Measurements from ENCODE around the gene VWDE.

Gene VWDE

DNA sequence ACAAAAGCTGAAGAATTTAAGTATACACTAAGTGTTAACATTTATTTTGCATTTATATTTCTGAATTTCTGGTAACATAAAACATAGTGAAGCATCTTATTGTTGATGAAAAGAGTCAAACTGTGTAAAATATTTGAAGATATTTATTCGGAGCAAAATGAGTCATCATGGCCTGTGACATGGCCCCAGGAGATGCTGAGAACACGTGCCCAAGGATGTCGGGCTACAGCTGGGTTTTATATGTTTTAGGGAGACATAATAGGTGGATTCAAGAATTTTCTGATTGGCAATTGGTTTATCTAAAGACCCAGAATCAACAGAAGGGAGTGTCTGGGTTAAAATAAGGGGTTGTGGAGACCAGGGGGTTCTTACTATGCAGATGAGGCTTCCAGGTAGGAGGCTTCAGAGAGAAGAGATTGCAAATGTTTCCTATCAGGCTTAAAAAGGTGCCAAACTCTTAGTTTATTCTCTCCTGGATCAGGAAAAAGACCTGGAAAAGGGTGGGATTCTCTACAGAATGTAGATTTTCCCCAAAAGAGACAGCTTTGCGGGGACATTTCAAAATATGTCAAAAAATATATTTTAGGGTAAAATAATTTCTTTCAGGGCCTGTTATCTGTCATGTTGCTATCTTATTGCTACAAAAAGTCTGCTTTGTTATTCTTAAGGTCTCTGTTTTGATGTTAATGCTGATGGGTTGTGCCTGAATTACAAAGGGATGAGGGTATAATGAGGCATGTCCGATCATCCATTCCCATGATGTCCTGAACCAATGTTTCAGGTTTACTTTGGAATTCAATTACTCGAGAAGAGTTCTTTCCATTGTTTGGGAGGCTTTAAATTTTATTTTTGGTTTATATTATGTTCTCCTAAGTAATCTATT lies 74.5 kb downstream of the VWDE start:
- no peak for DNase-seq (ENCODE audit: low read depth in 1 of 2, low spot score in 1 of 2)

DNA sequence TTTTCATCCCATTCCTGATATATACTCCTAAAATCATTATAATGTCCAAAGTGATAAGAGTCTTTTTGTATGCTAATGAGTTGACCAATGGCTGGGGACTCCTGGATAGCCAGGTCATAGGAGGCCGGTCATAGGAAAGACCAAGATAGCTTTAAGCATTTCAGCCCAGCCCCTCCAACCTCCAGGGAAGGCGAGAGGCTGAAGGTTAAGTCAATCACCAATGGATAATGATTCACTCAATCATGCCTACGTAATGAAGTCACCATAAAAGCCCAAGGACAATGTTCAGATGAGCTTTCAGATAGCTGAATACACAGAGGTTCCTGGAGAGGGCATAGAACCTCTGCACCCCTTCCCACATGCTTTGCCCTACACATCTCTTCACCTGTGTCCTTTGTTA lies 75.7 kb downstream of the VWDE start:
- no peak for DNase-seq (ENCODE audit: low read depth in 1 of 2, low spot score in 1 of 2)

DNA sequence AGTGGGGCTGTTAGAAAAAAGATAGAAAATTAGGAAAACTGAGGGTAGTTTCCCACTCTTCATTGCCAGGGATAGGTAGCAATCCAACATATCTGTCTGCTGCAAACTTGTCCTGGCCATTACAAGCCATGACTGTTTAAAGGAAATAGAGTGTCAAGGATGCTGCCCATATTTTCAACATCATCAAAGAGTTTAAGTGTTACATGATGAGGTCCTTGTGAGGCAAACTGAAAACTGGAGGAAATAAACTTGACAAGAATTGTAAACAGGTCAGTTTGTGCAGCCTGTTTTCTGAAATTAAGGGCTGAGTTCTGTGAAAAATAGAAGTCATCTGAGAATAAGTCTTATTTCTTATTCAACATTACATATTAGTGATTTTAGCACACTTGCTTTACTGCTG lies 78.0 kb downstream of the VWDE start:
- DNase-seq (ENCODE audit: low read depth in 1 of 2, low spot score in 1 of 2) = no peak

DNA sequence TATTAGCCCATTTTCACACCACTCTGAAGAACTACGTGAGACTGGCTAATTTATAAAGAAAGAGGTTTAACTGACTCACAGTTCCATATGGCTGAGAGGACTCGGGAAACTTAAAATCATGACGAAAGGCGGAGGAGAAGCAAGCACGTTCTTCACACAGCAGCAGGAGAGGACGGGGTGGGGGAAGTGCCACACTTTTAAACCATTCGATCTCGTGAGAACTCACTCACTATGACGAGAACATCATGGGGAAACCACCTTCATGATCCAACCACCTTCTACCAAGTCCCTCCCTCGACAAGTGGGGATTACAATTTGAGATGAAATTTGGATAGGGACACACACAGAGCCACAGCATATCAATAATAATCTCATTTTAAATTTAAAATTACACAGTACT lies 80.2 kb downstream of the VWDE start:
- no peak for DNase-seq (ENCODE audit: low read depth in 1 of 2, low spot score in 1 of 2)

DNA sequence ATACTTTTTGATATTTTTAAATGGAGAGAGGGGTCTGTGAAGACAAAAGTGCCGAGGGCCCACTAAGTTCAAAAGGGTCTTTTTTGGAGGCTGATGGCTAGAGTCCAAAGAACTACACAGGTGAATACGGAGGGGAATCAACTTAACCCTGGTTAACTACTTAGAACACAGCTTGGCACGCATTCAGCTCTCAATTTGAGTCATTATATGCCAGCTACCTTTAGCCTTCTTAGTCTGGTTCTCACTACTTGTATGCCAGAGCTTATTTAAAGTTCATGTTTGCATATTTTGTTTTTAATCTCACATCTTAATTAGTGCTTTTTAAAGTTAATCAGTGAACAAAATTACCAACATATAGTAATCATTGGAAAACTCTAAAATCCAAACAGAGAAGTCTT lies 80.8 kb downstream of the VWDE start:
- DNase-seq (ENCODE audit: low read depth in 1 of 2, low spot score in 1 of 2) = no peak

DNA sequence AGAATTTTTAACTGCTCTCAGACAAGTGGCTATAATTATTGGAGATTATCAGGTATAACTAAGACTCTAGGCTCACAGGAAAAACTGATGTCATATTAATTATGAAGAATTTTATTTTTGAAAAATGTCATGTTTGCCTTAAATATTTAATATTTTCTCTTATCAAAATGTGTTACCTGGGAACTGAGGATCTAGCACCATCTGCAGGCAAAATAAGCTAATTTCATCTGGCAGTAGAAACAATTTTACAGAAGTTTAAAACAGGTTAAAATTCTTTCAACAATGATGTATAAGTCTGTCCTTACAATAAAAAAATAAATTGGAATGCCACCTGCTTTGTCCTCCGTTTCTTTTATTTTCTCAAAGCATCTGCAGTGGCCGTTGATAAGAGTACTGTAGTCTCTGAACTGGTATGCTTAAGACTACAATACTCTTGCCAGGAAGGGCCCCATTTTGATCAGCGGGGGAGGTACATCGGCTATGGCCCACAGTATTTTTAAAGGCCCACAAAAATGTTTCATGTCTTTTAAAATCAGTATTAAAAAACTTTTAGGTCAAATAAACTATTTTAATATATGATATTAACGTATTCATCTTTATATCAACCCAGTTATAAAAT lies 81.3 kb downstream of the VWDE start:
- DNase-seq (ENCODE audit: low read depth in 1 of 2, low spot score in 1 of 2) = no peak

DNA sequence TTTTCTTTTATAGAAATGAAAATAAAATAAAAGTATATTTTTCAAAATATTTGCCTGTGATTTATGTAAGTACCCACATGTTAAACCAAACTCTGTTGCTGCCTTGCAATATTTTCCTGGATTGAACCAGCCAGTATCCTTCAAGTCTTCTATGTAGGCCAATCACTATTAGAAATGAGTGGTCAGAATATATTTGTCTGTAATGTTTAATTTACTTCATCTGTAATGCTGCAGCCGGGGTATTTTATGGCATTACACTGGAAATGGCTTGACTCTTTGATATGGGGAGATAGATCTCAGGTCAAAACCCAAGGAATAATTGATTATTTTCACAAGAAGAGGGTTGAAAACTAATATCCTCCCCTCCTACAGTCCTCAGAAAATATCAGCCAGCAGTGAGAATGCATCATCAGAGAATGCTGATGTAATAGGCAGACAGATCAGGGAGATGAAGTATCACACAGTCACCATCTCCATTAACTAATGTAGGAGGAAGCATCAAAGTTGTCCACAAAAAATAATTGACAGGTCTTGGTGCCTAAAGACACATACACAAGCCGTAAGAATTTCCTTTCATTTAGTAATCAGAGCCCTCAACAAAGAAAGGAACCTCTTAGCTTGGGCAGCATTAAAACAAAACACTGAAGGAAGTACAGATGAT lies 82.5 kb downstream of the VWDE start:
- no peak for DNase-seq (ENCODE audit: low read depth in 1 of 2, low spot score in 1 of 2)

DNA sequence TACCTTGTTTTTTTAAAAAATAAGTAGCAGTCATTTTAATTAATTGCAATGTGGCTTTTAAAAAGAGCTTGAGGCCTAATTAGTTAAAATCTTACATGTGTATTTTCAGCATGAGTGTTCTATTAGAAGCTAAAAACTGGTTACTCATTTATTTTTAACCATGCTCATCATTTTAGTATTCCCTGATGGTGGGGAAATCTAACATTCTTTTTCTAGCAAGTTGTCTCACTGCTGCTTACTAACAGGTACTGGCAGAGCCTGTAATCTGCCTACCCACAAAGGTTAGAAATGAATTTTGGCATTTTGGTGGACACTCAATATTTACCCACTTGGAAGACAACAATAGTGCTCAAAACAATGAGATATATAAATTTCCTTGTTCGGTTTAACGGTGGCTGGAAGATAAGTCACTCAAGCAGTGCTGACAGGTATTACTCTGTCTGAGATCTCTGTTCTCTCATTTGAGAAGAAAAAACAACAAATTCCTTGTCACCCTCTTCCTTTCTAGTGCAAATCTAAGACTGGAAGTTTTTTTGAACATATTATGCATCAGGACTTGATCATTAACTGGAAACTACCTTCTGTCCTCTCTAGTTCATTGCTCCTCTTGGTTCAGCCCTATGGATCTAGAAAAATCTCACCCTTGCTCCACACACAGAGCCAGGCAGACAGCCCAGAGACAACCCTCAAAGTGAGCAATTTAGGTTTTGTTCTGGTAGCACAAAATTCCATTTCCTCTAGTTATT lies 83.3 kb downstream of the VWDE start:
- no peak for DNase-seq (ENCODE audit: low read depth in 1 of 2, low spot score in 1 of 2)

DNA sequence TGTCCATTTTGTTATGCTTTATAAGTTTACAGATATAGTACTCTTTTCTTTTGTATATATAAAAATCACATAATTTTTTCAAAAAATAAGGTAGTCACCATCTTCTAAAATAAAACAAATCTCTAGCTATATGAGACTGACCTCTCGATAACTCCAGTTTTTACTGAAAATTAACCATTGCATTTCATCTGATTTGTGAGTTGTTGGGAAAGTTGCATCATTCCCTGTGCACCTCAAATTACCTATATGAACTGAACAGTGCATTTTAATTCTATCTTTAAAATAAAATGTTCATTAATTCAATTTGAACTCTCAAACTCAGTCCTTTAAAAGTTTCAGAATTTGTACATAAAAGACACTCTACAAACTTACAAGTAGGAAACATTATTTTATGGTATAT lies 86.0 kb downstream of the VWDE start:
- no peak for DNase-seq (ENCODE audit: low read depth in 1 of 2, low spot score in 1 of 2)

DNA sequence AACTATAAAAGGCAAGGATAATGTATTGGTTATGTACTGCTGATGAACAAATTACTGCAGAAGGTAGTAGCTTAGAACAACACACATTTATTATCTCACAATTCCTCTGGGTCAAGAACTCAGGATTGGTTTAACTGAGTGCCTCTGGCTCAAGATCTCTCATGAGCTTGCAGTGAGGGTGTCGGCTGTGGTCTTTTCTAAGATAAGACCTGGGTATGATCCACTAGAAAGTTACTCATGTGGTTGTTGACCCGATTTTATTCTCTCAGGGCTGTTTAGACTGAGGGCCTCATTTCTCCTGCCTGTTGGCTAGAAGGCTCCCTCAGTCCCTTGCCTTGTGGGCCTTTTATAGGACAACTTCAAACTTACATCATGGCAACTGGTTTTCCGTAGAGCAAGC lies 86.7 kb downstream of the VWDE start:
- DNase-seq (ENCODE audit: low read depth in 1 of 2, low spot score in 1 of 2) = no peak

DNA sequence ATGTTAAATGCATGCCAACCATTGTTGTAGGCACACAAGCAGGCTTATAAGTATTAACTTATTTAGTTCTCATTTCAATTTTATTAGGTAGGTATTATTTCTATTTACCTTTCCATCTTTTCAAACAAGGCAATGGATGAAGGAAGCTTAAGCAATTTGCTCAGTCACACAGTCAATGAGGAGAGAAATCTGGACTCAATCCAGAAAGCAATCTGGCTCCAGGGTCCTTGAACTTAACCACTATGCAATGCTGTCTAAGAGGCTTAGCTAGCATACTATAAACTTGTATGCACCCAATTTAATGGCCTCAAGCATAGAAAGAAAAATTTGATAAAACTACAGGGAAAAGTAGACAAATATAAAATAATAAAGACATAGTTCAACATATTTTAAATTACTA lies 88.6 kb downstream of the VWDE start:
- DNase-seq (ENCODE audit: low read depth in 1 of 2, low spot score in 1 of 2) = no peak

DNA sequence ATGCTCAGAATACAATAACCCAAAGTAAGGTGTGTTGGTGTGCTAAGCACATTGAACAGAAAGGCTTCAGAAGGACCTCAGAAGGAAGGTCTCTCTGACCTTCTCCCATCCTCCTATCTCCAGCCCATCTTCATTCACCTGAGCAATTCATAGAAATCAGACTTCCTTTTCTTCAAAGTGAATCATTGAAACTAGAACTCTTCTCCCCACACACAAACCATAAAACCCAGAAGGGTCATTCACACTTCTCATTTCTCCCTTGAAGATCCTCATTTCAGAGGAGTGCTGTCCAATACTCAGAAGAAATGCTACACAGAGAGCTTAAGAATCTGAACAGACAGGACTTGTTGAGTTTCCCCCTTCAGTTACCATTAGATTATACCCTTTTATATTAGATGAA lies 89.5 kb downstream of the VWDE start:
- DNase-seq (ENCODE audit: low read depth in 1 of 2, low spot score in 1 of 2) = no peak

DNA sequence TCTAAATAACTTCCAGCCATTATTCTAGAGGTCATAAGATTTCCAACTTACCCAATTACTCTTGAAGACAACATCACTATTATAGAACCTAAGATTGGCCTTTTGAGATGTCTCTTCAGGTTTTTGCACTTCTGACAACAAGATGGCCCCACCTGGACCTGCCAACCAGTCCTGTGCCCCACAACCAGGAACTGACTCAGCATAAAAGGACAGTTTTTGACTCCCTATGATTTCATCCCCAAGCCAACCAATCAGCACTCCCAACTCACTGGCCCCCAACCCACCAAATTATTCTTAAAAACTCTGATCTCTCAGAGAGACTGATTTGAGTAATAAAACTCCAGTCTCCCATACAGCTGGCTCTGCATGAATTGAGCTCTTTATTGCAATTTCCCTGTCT lies 98.2 kb downstream of the VWDE start:
- no peak for DNase-seq (ENCODE audit: low read depth in 1 of 2, low spot score in 1 of 2)

DNA sequence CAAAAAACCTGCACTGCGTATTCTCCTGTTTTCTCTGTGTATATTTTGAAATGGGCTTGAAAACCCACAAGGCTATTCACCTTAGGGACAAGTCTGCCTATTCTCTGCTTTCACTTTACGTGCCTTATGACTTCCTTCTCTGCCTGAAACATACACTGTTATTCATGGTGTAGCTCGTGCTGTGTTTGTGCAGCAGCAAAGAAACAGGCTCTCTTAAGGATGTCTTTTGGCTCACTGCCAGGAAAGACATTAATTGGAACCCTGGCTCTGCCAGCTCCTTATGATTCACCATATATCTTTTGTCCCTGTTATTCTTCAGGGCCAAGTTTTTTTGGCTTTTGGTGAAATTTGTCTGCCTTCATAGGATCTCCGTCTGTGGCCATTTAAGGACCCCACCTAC lies 100.2 kb downstream of the VWDE start:
- DNase-seq (ENCODE audit: low read depth in 1 of 2, low spot score in 1 of 2) = no peak

DNA sequence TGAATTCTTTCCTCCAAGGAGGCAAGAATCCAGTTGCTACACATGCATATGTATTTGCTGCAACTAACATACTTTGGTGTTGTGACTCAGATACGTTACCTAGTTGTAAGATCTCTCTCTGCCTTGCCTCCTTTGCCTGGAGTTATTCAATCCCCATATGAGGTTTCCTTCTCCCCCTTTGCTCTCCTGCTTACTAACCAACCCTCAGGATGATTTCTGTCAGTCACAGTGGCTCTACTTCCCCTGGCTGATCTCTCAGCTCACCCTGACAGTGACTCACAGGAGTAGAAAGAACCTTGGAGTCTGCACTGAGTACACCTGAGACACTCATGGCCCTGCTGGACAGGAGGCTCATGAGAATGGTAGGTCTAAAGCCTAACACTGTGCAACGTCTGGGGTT lies 100.6 kb downstream of the VWDE start:
- no peak for DNase-seq (ENCODE audit: low read depth in 1 of 2, low spot score in 1 of 2)

DNA sequence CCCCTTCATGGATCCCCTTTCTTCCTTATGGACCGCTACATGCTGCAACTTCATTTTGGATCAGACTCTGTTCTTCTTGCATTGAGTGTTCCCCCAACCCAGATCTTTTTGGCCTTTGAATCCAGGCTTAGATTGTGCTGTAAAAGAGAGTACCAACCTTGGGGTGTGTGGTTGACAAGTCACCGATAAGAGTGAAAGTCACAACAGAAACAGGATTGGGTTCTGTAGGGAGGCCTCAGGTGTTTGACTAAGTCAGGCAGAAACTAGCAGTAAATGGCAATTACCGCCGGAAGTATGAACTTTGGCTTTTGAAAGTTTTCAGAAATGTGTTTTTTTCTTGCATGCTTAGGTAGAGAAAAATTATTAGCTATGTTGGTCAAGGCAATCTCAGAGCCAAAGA lies 103.2 kb downstream of the VWDE start:
- DNase-seq (ENCODE audit: low read depth in 1 of 2, low spot score in 1 of 2) = no peak

DNA sequence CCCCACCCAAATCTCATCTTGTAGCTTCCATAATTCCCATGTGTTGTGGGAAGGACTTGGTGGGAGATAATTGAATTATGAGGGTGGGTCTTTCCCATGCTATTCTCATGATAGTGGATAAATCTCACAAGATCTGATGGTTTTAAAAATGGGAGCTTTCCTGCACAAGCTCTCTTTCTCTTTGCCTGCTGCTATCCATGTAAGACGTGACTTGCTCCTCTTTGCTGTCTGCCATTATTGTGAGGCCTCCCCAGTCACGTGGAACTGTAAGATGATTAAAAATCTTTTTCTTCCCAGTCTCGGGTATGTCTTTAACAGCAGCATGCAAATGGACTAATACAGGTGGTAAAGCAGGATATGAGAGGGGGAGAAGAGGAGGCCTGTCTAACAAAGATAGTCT lies 104.3 kb downstream of the VWDE start:
- no peak for DNase-seq (ENCODE audit: low read depth in 1 of 2, low spot score in 1 of 2)

DNA sequence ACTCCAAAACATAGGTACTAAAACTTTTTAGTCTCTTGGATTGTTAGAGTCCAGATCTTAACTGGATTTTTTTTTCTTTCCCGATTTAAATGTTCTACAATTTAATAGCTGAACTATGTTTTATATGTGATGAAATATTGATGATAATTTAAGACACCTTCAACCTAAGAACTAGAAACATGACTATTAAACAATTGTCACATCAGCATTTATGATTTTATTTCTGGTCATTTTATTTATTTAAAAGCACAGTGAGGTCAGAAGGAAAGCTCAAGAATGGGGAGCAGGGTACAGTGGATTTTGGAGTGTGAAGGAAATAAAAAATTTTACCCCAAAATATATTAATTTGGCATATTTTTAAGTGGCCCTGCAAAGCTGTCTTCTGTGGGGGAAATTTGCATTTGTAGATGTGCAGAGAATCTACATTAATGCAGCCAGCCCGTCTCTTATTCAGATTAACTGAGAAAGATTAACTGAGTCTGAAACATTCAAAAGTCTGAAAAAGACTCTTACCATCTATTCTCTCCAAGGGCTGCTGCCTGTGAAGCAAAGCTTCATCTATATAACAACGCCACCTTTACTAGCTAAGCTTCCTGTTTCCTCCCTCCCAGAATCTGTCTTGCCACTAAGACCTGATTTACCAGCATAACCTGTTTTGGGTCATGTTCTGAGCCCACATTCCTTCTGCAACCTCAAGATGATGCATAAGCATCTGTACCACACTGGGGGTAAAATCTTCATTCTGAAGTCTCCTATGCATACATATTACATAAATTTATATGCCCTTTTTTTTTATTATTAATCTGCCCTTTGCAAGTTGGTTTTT lies 106.2 kb downstream of the VWDE start:
- DNase-seq (ENCODE audit: low read depth in 1 of 2, low spot score in 1 of 2) = no peak

DNA sequence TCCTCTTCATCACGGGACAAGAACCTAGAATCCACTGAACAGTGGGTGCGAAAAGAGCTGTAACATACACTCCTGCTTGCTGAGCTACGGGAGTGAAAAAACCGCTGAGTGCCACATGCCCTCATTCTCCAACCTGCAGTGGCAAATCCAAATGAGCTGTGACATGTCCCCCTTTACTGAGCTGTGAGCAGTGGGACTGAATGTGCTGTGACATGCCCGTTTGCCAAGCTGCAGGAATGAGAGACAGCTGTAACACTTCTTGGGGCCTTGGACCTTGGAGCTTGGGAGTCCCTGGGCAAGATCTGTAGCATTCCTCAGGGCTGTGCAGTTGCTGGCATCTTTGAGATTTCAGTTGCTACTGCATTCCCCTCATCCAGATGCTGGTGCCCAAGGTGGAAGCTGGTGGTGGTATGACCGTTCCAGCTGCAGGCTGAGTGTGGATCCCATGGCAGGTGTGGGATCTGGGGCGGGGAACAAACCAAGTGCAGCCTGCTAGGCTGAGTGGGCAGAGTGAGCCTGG lies 107.6 kb downstream of the VWDE start:
- DNase-seq (ENCODE audit: low read depth in 1 of 2, low spot score in 1 of 2) = no peak

DNA sequence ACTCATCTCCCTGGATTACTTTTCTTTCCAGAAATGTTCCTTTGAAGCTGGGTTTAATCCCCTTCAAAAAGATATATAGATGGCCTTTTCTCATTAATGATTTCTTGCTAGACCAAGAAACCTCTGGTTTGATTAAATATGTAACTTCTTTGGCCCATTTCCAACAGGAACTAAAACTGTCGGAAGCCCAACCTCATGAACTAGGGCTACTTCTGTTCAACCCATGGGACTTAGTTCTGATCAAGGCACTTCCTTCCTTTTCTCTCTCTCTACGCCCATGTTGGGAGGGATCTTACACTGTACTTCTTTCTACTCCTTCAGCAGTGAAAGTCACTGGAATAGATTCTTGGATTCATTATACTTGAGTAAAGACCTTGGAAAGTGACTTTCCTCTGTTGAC lies 109.0 kb downstream of the VWDE start:
- DNase-seq (ENCODE audit: low read depth in 1 of 2, low spot score in 1 of 2) = no peak

DNA sequence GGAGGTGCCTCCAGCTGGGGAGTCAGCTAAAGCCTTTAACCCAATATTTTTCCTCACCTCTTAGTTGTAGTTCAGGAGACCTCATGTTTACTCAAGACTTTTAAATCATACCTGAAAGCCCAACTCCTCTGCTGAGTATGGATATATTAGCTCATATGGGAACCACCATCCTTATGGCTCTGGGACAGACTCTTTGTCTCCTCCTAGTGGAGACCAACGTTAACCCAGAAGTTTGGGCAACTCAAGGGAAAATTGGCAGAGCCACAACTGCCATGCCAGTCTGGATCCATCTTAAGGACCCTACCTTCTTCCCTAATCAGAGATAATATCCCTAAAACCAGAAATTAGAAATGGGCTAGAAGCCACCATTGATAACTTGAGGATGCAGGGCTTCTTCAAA lies 111.8 kb downstream of the VWDE start:
- no peak for DNase-seq (ENCODE audit: low read depth in 1 of 2, low spot score in 1 of 2)

Measured in stimulated activated CD4-positive, alpha-beta T cell treated with anti-CD3 and anti-CD28 coated beads, Interleukin-15, amount 100 ng/mL, for 1 hour (primary cell).